DMS 273 treated with DMSO at 0.1 percent for 48 hours (cell line): ENCODE data around the gene TSPAN7.

ENCODE experiments used
- DNase-seq: peaks from one replicate; lab custom pipeline; 2025; lab: John Stamatoyannopoulos, UW

TSPAN7 gene

DNA sequence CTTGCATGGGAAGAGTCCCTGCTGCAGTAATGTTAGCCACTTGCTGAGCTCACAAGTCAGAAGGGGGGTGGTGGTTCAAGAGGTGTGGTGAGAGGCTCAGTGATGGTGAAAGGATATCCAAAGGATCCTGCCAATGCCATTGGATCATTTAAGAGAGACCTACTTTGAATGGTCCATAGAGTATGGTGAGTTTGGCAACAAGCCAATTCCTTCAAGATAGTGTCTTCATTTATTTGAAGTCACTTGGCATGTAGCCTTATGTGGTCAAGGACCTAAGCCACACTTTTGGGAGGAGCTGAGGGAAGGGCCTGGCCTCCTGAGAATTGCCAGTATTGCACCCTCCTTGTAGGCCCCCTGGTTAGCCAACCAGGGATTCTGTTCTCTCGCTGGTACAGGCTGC lies 87.9 kb downstream of the TSPAN7 start:
- no peak for DNase-seq

DNA sequence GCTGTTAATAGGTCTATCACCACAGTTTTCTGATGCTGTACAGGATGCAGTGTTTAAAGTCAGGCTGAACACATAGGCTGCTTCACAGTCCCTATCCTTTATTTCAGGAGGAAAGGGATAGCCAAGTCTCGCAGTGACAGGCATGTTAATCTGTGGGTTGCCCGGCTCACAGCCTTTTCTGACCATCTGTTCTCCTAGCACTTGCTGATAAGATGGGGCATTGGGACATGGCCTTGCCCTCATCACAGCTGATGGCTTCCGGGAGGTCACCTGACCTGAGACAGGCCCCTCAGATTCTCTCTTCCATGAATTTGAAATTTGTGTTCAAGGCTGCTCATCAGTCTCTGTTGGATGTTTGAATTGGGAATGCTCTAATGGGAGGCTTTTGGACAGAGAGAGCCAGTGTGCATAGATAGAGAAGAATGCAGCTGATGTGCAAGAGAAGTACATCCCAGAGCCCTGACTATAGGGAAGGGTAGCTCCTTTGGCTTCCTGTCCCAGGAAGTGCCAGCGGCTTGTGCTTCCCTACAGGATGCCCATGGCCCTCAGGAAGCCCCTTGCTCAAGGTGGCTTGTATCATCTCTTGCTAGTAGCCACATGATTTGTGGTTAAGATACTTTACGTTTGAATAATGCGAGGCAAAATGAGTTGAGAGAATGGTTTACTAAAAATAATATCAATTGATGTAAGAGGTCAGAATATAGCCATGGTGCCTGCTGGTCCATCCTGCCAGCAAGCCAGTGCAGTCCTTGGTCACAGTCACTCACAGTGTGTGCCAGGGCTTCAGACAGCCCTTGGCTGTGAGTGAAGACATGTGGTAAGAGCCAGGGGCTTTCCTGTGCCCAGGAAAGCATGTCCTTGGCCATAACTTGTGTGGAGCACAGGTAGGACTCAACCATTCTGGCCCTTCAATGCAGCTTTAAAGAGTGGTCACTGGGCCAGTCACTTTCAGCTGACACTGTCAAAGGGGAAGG lies 88.6 kb downstream of the TSPAN7 start:
- DNase-seq: no peak

DNA sequence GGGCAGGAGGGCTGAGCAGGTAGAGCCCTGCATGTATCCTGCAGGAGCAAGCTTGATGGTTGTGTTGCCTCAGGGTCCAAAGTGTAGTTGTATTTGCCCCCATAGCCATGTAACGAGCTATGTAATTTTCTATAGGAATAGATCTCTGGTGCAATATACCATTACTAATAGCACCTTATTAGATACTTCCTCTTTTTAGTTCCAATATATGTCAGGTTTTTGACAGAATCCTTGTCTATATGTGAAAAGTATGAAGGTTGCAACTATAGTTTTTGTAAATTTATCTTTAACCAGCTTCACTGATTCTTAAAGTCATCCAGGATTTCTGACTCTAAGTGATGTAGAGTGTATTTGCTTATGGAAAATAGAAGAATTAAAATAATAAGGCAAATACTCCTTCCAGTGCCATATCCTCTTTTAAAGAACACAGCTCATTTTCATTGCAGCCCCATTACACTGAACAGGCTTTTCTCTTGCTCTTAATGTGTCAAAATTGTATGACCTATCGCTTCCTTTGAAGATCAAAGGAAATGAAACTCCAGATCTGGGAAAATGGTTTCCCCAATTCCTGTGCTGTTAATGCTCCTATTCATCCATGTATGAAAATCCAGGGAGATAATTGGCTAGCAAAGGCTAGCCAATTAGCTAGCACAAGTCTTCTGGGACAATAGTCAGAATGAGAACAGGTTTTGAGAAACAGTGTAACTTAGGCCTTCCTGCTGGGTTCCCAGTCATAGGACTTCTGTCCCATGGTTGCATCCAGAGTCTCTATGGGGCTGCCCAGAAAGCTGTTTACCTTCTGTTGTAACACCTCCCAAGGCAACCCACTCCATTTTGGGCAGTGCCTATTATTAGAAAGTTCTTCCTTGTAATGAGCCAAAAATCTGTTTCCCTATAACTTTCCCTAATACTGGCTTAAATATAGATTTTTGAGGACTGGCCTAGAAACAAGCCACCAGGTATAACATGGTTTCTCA lies 90.6 kb downstream of the TSPAN7 start:
- no peak for DNase-seq

DNA sequence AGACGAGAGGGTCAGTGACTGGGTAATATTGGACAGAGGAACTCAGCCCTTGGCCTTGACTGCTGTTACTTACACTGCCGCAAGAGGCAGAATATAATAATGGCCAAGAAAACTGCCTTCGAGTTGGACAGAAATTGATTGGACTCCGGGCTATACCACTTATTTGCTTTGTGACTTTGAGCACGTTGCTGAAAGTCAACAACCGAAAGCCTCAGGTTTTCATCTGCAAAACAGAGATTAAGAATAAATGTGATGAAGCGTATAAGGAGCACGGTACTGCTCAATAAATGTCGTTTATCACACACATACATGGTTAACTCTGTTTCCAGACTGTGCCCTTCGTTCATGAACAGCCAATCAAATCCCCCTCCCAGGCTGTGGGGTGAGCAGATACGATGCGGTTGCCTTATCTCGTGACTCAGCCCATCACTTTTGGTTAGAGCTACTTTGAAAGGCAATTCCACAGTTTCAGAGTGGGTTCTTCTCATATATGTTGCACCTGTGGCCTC lies 91.6 kb downstream of the TSPAN7 start:
- no peak for DNase-seq

DNA sequence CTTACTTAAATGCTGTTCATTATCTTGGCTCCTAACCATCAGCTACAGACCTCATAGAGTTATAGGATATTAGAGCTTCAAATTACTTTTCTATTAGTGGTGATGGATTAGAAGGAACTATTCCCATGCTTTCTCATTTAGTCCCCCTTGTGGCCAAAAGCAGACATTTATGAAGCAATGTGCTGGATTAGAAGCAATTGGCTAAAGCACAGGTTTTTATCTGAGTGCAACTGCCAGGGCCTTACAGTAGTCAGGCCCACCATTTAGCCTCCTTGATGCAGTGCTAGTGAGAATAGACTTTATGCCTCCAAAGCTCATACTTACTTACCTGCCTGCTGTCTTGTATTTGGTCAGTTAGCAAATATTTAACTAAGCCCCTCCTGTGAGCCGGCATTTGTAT lies 93.0 kb downstream of the TSPAN7 start:
- peak; percentile 28 for DNase-seq

DNA sequence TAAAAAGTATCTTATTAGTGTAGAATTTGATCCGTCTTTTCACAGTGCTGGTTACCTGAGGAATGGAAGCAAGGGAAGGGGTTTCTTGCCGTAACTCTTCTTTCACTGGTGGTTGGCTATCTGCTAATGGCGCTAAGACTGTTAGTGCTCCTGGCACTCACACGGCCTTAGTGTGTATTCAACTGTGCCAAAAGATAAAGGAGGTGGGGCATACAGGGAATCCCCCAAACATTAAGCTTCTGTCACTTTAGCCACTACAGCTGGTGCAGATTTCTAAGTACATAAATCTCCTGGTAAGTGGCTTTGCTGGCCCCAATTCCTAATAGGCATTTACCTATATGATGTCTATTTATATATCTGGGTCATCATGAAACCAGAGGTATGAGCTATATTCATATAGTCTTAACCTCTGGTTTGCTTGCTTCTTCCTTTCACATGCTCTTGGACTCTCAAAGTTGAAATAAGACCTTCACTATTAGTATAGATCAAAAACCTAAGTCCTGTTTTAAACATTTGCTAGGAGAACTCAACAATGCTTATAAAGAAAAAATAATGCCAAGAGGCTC lies 95.1 kb downstream of the TSPAN7 start:
- no peak for DNase-seq

DNA sequence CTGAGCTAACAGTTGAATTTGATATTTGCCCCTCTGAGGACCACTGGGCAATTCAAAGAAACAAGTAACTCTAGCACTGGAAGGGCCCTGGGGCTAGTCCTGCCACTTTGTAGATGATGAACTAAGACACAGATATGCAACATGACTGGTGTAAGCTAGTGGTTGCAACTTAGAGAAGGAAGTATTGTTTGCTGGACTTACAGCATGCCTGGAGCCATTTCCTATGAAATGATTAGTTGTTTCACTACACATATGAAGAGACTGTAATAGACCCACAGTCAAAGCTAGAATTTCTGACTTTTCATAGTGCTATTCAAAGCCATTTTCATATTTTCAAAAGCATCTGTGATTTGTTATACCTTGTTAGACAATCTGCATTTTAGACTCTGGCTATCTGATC lies 96.2 kb downstream of the TSPAN7 start:
- DNase-seq: no peak

DNA sequence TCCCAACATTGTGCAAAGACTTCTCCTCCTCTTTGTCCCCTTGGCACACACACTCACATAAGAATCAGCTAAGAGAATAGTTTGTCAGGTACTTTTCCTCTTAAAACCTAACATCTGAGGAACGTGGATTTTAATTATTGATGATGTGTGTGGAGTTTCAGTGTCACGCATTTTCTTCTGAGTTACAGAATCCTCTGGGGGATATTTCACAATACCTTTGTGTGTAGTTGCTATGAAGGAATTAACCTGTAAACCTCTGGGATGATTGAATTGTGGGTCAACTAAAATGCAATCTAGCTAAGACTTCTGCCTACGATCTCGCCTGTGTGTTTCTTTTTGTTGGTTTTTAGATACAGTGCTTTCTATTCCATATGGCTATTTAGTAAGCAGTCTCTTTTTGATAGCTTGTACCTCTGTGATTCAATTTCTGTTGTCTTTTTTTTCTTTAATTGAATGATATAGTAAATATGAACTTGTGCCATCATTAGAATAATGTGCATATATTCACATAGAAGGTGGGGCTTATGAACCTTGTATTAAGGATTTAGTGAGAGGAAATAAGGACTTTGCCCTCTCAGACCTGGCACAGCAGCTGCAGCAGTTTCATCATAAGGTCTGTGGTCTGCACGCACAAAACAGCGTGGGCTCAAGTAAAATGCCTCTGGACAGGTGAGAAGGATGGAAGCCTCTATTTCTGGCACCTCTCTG lies 99.2 kb downstream of the TSPAN7 start:
- DNase-seq: no peak

DNA sequence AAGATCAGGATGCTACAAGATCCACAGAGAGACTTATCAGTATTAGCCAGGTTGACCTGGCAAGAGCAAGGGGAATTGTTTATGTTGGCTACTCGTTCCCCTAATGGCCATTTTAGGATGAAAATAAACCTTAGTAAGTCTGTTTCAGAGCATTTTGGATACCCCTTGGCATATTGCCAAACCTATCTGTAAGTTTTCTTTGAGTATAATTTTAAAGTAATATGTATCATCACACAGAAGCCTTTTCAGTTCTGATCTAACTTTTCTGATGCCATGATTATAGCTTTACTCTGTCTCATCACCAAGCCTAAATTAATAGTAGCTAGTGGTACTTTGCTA lies 99.7 kb downstream of the TSPAN7 start:
- DNase-seq: no peak

DNA sequence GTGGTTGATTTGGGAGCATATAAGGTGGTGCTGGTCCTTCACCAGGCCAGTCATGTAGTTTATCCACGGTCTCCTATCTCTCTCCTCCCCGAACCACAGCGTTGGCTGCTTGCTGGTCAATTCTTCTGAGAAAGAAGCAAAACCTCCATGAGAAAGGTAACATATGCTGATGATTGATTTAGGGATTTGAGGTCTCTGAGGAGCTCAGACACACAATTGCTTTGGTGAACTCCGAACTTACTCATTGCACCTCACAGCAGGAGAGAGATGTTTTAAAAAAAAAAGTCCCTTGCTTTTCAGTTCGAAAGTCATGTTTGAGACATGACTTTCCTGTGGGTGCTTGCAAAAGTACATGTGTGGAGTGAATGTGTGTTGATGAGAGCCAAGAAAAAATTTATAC lies 100.2 kb downstream of the TSPAN7 start:
- no peak for DNase-seq

DNA sequence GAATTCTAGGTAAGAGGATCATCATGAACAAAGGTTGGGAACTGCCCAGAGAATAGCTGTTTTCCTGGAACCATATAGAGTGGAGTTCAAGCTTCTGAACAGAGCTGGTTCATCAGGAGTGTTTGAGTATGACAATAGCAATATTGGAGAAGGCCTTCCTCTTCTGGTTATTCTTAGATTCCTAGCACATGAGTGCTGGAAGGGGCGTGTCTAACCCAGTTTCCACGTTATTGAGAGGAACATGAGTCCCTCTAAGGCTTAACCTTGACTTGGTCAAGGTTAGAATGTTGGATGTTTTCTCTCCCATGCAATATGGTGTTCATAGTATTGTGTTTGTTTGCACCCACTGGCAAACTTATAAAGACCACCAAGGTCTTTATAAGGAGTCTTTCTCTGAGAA lies 101.3 kb downstream of the TSPAN7 start:
- no peak for DNase-seq

DNA sequence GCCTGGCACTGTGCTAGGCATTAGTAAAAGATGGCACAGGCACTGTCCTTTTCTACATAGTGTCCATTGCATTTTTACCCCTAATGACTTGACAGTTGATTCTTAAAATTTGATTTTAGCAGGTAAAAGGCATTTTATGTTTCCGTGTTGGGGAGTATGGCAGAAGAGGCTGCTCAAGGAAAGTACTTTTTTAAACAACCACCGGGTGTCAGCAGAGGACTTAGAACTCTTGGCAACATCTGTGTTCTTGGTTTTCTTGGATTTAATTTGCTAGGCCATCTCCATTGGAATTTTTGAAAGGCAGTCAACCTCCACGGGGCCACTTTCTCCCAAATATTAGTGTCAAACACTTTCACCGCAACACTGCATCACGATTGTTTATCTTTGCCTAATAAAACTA lies 102.9 kb downstream of the TSPAN7 start:
- DNase-seq: peak; percentile 15

DNA sequence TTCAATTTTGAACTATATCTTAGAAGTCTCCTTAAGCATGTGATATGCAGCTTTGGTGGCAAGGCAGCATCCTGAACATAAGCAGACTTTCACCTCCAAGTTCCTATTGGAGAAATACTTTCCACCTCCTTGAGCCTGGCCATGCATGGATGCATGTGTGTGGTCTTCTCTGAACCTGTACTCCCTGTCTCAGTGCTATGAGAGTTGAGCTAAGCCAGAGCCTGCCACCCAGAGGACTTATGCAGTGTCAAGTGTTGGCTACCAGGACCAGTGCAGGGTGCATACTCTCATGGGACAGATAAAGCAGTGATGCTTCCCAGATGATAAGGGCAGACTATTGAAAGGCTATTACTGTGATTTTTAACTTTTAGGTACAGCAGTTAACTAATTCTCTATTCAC lies 105.6 kb downstream of the TSPAN7 start:
- DNase-seq: no peak

DNA sequence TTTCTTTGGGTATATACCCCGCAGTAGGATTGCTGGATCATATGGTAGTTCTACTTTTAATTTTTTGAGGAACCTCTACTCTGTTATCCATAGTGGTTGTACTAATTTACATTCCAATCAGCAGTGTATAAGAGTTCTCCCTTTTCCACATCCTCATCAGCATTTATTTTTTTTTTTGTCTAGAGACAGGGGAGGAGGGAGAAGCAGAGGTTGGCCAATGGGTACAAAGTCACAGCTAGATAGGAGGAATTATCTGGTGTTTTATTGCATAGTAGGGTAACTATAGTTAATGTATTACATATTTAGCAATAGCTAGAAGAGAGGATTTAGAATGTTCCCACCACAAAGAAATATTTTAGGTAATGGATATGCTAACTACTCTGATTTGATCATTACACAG lies 107.4 kb downstream of the TSPAN7 start:
- no peak for DNase-seq

DNA sequence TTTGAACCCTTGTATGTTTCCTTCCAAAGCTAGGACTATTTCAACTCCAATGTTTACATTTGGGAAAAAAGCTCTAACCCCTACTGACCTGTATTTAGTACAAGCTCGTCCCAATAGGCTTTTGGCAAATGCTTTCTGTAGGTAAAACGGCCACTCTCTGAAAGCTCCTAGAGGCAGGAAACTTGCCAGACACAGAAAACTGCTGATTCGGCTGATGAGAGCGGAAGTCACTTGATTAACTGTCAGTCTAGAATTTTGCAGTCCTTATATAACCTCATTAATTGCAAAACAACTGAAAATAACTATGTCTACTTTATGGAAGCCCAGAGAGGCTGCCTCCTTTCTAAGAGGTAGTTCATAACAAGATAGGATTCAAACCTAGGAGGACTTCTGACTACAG lies 108.1 kb downstream of the TSPAN7 start:
- no peak for DNase-seq

DNA sequence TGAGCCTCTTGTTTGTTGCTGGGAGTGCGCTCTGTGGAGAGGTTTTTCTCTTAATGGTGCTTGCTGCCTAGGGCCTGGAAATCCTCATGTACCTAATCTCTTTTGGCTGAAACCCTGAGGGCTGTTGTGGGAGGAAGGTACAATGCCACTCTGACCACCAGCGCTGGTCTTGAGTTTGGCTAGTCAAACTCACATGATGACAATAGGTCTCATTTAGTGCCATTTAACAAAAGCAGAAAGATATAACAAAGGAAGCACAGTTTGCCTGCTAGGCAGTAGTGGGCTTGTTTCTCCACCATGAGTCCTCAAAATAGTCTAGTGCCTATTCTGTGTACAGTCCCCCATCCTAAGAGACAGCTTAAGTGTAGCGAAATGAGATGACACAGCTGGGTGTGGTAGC lies 111.3 kb downstream of the TSPAN7 start:
- no peak for DNase-seq

DNA sequence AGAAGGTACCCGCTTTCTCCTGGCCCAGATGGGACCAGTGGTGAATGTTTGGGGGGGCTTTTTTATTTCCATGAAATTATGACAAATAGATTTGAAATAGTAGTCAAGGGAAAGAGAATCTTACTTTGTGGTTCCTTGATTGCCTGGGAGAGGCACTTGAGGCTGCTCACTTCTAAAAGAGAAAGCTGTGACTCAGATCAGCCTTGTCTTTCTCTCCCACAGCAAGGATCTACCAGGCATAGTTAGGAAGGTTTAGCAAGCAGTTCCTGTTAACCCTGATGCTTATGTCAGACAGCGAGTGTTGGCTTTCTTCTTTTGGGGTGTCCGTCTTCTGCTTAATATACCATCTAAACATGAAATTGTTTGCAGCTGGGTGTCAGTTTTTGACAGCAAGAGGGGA lies 114.5 kb downstream of the TSPAN7 start:
- no peak for DNase-seq

DNA sequence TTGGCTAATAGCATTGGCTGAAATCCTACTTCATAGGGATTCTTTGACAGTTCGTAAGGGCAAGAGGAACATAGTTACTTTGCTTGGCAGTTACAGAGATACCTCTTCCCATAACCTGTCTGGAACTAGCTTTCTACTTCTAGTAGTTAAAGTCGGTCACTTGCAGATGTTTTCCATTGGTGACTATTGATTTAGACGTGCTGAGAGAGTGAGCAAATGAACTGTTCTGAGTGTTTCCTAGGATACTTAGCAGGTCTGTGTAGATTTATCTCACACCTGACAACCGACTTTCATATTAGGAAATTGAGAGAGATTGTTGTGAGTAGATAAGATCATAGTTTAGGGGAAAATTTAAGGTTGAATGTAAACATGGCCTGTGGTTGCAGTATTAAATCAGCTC lies 116.8 kb downstream of the TSPAN7 start:
- DNase-seq: no peak

DNA sequence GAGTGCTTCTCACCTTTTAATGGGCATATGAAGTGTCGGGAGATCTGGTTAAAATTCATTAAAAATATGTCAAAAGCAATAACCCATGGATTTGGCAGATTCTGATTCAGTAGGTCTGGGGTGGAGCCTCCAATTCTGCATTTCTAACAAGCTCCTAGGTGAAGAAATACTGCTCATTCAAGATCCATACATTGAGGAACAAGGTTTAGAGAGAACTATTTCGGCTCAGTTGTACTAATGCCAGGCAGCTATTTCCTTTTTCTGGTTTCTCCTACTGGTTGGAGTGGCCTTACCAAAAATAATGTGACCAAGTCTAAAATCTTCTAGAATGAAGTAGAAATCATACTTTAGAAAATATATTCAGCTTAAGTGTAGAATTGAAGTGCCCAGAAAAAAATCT lies 117.5 kb downstream of the TSPAN7 start:
- no peak for DNase-seq

DNA sequence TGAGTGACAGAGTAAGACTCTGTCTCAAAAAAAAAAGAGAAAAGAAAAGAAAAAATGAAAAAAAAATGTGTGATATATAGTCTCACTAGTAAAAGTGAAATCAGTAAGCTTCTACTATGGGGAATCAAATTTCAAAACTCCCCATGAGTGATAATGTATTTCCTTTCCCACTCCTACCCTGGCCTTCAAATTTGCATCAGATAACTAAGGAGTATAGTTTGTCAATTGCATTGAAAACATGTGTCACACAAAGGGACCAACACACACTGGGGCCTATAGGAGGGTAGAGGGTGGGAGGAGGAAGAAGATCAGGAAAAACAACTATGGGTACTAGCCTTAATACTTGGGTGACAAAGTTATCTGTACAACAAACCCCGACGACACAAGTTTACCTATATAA lies 118.4 kb downstream of the TSPAN7 start:
- DNase-seq: no peak

DNA sequence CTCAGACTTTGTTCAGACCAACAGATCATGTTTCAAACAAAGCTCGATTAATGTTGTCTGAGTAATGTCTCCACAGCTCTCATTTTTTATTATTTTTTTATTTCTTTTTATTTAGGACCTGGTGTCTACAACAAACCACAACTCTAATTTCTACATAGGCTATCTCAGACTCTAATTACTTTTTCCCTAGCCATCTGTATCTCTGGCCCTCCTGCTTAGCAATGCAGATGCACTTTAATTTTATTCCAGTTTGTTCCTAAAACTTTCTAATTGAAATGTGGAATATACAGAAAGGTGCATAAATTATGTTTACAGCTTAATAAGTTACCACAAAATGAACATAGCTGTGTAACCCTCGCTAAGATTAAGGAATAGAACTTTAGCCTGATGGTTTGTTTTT lies 120.8 kb downstream of the TSPAN7 start:
- no peak for DNase-seq

DNA sequence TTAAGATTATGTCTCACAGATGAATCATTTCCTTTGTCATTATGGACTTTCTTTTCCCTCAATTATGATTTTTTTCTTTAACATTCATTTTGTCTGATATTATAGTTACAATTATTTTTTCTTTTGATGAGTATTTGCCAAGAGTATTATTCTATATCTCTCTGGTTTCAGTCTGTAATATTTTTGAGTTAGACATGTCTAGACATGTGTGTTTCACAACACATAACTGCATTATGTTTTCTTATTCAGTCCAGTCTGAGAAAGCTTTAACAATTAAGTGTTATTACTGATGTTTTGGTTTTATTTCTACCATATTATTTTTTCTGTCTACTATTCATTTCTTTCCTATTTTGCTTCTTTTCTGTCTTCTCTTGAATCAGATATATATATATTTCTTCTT lies 131.6 kb downstream of the TSPAN7 start:
- DNase-seq: no peak
